Measurements from ENCODE around the gene EZH2.

GRCh38 chr7:148774471-148774870, 109.6 kb downstream of the EZH2 start:
- TF ChIP-seq CREB5 (CRISPR knock-in tag; IDR thresholded peaks at IDR 0.05; ENCODE audit: low read depth) (no peak), CSRNP3 (CRISPR knock-in tag; IDR thresholded peaks at IDR 0.05) (no peak), ZFP30 (CRISPR knock-in tag; IDR thresholded peaks at IDR 0.05) (no peak), RARB (CRISPR knock-in tag; IDR thresholded peaks at IDR 0.05) (no peak), CSDC2 (CRISPR knock-in tag; IDR thresholded peaks at IDR 0.05) (no peak), TOX (CRISPR knock-in tag; IDR thresholded peaks at IDR 0.05; ENCODE audit: borderline replicate concordance) (no peak), BACH2 (CRISPR knock-in tag; IDR thresholded peaks at IDR 0.05; ENCODE audit: borderline replicate concordance) (no peak), PPARA (CRISPR knock-in tag; IDR thresholded peaks at IDR 0.05; ENCODE audit: borderline replicate concordance) (no peak), ZFP3 (CRISPR knock-in tag; IDR thresholded peaks at IDR 0.05) (no peak), SNAI2 (CRISPR knock-in tag; IDR thresholded peaks at IDR 0.05) (no peak), ARNTL (CRISPR knock-in tag; IDR thresholded peaks at IDR 0.05; ENCODE audit: borderline replicate concordance, low read depth) (no peak)

Measured in SK-N-SH treated with all-trans-retinoic acid at 6 μM for 48 hours (cell line).